ENCODE data around the gene PUSL1. TPM values are rescaled to one million over a fixed set of nuclear protein-coding genes. Genes with fewer than 3 reads are reported as not detected.

Gene PUSL1
- total RNA-seq, 1 experiment from 2014 or later = 132 TPM

DNA sequence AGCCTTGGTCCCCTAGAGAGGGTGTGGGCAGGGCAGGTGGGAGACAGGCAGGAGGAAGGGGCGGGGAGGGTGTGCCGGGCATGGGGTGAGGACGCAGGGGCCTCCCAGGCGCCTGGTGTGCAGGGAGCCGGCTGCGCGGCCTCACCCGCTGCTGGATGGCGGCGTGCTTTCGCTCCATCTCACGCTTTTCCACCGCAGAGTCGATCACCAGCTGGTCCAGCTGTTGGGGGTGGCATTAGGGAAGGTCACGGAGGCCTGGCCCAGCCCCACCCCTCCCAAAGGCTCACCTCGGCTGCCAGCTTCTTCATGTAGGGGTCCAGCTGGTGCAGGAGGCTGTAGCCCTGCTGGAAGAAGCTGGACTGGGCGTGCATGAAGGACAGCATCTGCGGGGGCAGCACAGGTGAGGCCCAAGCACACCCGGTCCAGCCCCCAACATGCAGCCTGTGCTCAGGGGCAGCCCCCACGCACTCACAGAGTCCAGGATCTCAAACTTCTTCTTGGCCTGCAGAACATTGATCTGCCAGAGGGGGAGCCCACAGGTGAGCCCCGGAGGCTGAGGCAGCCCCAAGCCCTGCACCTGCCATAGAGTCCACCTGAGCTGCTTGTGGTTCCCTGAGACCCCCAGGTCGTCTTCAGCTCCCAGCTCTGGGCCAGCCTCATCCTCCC lies 8.6 kb upstream of the PUSL1 start:
- intact Hi-C loops (cut with micrococcal nuclease) = no loop called here
- no peaks in the 10 kb centered on the region for H3K27me3 ChIP-seq (ENCODE audit: low read length)
- H3K9me2 ChIP-seq (replicated peaks; ENCODE audit: low read length) = no peaks in the 10 kb centered on the region
- no peaks in the 10 kb centered on the region for H3F3A ChIP-seq (ENCODE audit: low read length, unreplicated experiment)
- no peak overlapping the region for H3K9ac ChIP-seq (ENCODE audit: low read length)
- TSS peak; percentile 25 for BruUV-seq (replicated peaks)
- ChIA-PET POLR2A (ENCODE audit: unreplicated experiment) (no interaction called here), CTCF (interaction anchor here (0.6 kb wide), 1 partner anchor 8 kb away, joined by 3 read pairs; no protein-coding TSS in a partner anchor)
- TF ChIP-seq, protein P1, sequence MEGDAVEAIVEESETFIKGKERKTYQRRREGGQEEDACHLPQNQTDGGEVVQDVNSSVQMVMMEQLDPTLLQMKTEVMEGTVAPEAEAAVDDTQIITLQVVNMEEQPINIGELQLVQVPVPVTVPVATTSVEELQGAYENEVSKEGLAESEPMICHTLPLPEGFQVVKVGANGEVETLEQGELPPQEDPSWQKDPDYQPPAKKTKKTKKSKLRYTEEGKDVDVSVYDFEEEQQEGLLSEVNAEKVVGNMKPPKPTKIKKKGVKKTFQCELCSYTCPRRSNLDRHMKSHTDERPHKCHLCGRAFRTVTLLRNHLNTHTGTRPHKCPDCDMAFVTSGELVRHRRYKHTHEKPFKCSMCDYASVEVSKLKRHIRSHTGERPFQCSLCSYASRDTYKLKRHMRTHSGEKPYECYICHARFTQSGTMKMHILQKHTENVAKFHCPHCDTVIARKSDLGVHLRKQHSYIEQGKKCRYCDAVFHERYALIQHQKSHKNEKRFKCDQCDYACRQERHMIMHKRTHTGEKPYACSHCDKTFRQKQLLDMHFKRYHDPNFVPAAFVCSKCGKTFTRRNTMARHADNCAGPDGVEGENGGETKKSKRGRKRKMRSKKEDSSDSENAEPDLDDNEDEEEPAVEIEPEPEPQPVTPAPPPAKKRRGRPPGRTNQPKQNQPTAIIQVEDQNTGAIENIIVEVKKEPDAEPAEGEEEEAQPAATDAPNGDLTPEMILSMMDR (conservative IDR thresholded peaks at IDR 0.05; ENCODE audit: low read depth, low read length) = peak; percentile 68
- TF ChIP-seq EZH2 (IDR thresholded peaks at IDR 0.05; ENCODE audit: low read length, unreplicated experiment) = no peak
- no peak overlapping the region for H3K27ac ChIP-seq (ENCODE audit: low read length)
- ATAC-seq = peak; percentile 62
- peak; percentile 54 for DNase-seq
- H3K79me2 ChIP-seq (ENCODE audit: low read length) = peaks cover 12% of the 10 kb centered on the region
- H3K4me2 ChIP-seq (ENCODE audit: low read length) = no peak overlapping the region
- no peak overlapping the region for H2AFZ ChIP-seq (ENCODE audit: low read length)
- no peaks in the 10 kb centered on the region for H3K36me3 ChIP-seq (ENCODE audit: low read depth, low read length)
- no peaks in the 10 kb centered on the region for H4K20me1 ChIP-seq (ENCODE audit: low read length)
- H3K9me3 ChIP-seq (ENCODE audit: low read length) = no peaks in the 10 kb centered on the region
- H3K4me3 ChIP-seq (ENCODE audit: low read length) = no peak overlapping the region
- H3K4me1 ChIP-seq (ENCODE audit: insufficient read depth, low read length) = peaks cover under 1% of the 10 kb centered on the region; the same call in 1 of the 2 replicates

DNA sequence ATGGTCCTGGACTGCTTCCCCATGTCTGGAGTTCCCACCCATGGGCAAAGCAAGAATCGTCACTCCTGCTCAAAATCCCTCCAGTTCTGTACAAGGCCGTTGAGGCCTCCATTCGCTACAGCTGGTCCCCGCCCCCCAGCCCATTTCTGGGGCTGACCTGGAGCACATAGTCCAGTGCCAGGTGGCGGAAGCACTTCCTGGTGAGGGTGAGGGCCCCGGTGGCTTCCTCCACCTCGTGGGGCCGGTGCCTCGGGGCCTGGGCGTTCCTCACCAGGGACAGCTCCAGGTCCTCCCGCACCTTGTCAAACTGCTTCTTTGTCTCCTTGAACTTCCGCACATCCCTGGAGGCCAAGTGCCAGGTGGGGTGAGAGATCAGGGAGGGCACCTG lies 8.1 kb upstream of the PUSL1 start:
- H2AFZ ChIP-seq (ENCODE audit: low read length) = no peak overlapping the region
- H3K4me3 ChIP-seq (ENCODE audit: low read length) = no peak overlapping the region
- TF ChIP-seq, protein P1 (conservative IDR thresholded peaks at IDR 0.05; ENCODE audit: low read depth, low read length) = 0 out of 2 replicates have a peak, but pooled peaks have one; percentile 13
- TF ChIP-seq EZH2phosphoT487 (IDR thresholded peaks at IDR 0.05; ENCODE audit: borderline replicate concordance, low read length) = no peak
- no peak overlapping the region for H3K27ac ChIP-seq (ENCODE audit: low read length)
- no TSS peak for BruUV-seq (replicated peaks)
- H3K9me3 ChIP-seq (ENCODE audit: low read length) = no peaks in the 10 kb centered on the region
- H3K4me1 ChIP-seq (ENCODE audit: insufficient read depth, low read length) = peaks cover 6% of the 10 kb centered on the region
- no peaks in the 10 kb centered on the region for H3F3A ChIP-seq (ENCODE audit: low read length, unreplicated experiment)
- intact Hi-C loops (cut with micrococcal nuclease) = no loop called here
- H3K79me2 ChIP-seq (ENCODE audit: low read length) = peaks cover 17% of the 10 kb centered on the region
- no peak overlapping the region for H3K9ac ChIP-seq (ENCODE audit: low read length)
- H4K20me1 ChIP-seq (ENCODE audit: low read length) = peaks cover 4% of the 10 kb centered on the region
- ChIA-PET CTCF (interaction anchor here (0.6 kb wide), 1 partner anchor 8 kb away, joined by 3 read pairs; no protein-coding TSS in a partner anchor), POLR2A (ENCODE audit: unreplicated experiment) (no interaction called here)
- no peak for ATAC-seq
- H3K27me3 ChIP-seq (ENCODE audit: low read length) = no peaks in the 10 kb centered on the region
- no peak overlapping the region for H3K4me2 ChIP-seq (ENCODE audit: low read length)
- DNase-seq = no peak
- no peaks in the 10 kb centered on the region for H3K9me2 ChIP-seq (replicated peaks; ENCODE audit: low read length)
- no peaks in the 10 kb centered on the region for H3K36me3 ChIP-seq (ENCODE audit: low read depth, low read length)

DNA sequence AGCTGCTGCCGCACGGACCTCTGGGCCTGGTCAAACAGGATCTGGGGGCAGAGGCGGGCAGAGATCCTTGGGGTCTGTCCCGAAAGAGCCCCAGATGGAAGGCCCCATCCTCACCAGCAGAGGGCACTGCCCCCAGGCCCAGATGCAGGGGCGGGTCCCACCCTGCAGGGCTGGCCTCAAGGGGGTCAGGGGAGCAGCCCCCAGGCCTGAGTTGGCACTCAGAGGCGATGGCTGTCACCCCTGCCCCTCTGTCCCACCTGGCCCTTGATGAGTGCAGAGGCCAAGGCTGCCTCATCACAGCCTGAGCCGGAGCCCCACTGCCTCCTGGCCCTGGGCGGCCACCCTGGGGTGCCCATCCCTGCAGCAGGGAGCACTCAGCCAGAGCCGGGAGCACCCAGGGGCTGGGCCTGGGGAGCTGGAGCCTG lies 6.4 kb upstream of the PUSL1 start:
- intact Hi-C loops (cut with micrococcal nuclease) = no loop called here
- DNase-seq (no peak), ATAC-seq (no peak)
- Histone ChIP-seq H3F3A (ENCODE audit: low read length, unreplicated experiment) (no peaks in the 10 kb centered on the region), H3K4me3 (ENCODE audit: low read length) (no peak overlapping the region), H4K20me1 (ENCODE audit: low read length) (peaks cover 5% of the 10 kb centered on the region), H3K36me3 (ENCODE audit: low read depth, low read length) (no peaks in the 10 kb centered on the region), H3K9me2 (replicated peaks; ENCODE audit: low read length) (no peaks in the 10 kb centered on the region), H3K9me3 (ENCODE audit: low read length) (no peaks in the 10 kb centered on the region), H3K4me2 (ENCODE audit: low read length) (no peak overlapping the region), H3K27ac (ENCODE audit: low read length) (no peak overlapping the region), H3K27me3 (ENCODE audit: low read length) (no peaks in the 10 kb centered on the region), H3K79me2 (ENCODE audit: low read length) (peaks cover 34% of the 10 kb centered on the region), H2AFZ (ENCODE audit: low read length) (no peak overlapping the region), H3K9ac (ENCODE audit: low read length) (no peak overlapping the region), H3K4me1 (ENCODE audit: insufficient read depth, low read length) (peaks cover 22% of the 10 kb centered on the region)
- no peak for TF ChIP-seq EZH2phosphoT487 (IDR thresholded peaks at IDR 0.05; ENCODE audit: borderline replicate concordance, low read length)
- TF ChIP-seq EZH2 (IDR thresholded peaks at IDR 0.05; ENCODE audit: low read length, unreplicated experiment) = no peak
- TF ChIP-seq, protein P1 (conservative IDR thresholded peaks at IDR 0.05; ENCODE audit: low read depth, low read length) = peak; percentile 84
- ChIA-PET CTCF (no interaction called here), POLR2A (ENCODE audit: unreplicated experiment) (no interaction called here)
- BruUV-seq (replicated peaks) = no TSS peak

Measured in PC-3 (cell line).